Activated T-helper 1 cell treated with anti-CD3 and anti-CD28 coated beads, Interleukin-12 subunit alpha, Interleukin-12 subunit beta, Interleukin-2, Interleukin-4 antibody, amounts not matched to agents 30 ng/mL and 10 ng/mL and 1 ng/mL, durations not matched to agents 14 hours and 24 hours and 36 hours (primary cell): ENCODE data around the gene NXPE3. TPM values are rescaled to one million over a fixed set of nuclear protein-coding genes. Genes with fewer than 3 reads are reported as not detected.
A peak's percentile ranks its signal among the peaks of the same experiment; 100 is the strongest.

Source experiments
- DNase-seq: peaks from one replicate; pipeline ENCODE4 v3.0.0; 2021; ENCODE audit warnings: low spot score
- H3K27ac Mint-ChIP-seq: one replicate; pipeline ENCODE4 v1.8.0; 2021; ENCODE audit warnings: mild to moderate bottlenecking, mixed read lengths
- H3K27me3 Mint-ChIP-seq: one replicate; pipeline ENCODE4 v1.8.0; 2022; ENCODE audit warnings: mild to moderate bottlenecking, moderate library complexity, mixed read lengths; ENCODE audit not compliant: insufficient read depth
- H3K36me3 Mint-ChIP-seq: one replicate; pipeline ENCODE4 v1.8.0; 2021; ENCODE audit warnings: low read depth, mixed read lengths
- H3K4me1 Mint-ChIP-seq: one replicate; pipeline ENCODE4 v1.8.0; 2021; ENCODE audit warnings: low read depth, mixed read lengths
- H3K4me3 Mint-ChIP-seq: one replicate; pipeline ENCODE4 v1.8.0; 2021; ENCODE audit warnings: mild to moderate bottlenecking, moderate library complexity, mixed read lengths
- H3K9me3 Mint-ChIP-seq: one replicate; pipeline ENCODE4 v1.8.0; 2021; ENCODE audit warnings: mixed read lengths
- intact Hi-C: fragments of 100-400 bp; cut with micrococcal nuclease; formaldehyde crosslinking; loops from one replicate; pipeline ENCODE4 v1.15.1; 2024
- total RNA-seq: library from RNA; stranded (reverse); gene quantifications from 2 replicates; pipeline ENCODE4 v1.2.3, GENCODE V29; 2022

The NXPE3 gene
- total RNA-seq, 1 donor from 2014 or later, result 17.6 TPM

GRCh38 chr3:101807888-101808287, 28.9 kb downstream of the NXPE3 start:
- DNase-seq, result no peak

GRCh38 chr3:101809178-101810021, 30.4 kb downstream of the NXPE3 start:
- Mint-ChIP-seq H3K36me3 (peaks cover 19% of the 10 kb centered on the region), H3K4me3 (no peak overlapping the region), H3K9me3 (no peaks in the 10 kb centered on the region), H3K4me1 (peaks cover 55% of the 10 kb centered on the region), H3K27ac (peak overlapping the region; percentile 27), H3K27me3 (no peaks in the 10 kb centered on the region)
- intact Hi-C loops, result loop anchor here (1.0 to 10.0 kb wide), 9 partner anchors 17 to 727 kb away; no protein-coding TSS in a partner anchor
- DNase-seq, result no peak

More at GRCh38 chr3:101807888-101808287, 28.9 kb downstream of the NXPE3 start:
- H3K36me3 Mint-ChIP-seq, result peaks cover 31% of the 10 kb centered on the region
- no peak overlapping the region for H3K27ac Mint-ChIP-seq
- intact Hi-C loops, result loop anchor here (2.0 to 10.0 kb wide), 3 partner anchors 19 to 567 kb away; no protein-coding TSS in a partner anchor
- H3K9me3 Mint-ChIP-seq, result no peaks in the 10 kb centered on the region
- no peaks in the 10 kb centered on the region for H3K27me3 Mint-ChIP-seq
- H3K4me3 Mint-ChIP-seq, result no peak overlapping the region
- peaks cover 49% of the 10 kb centered on the region for H3K4me1 Mint-ChIP-seq

- Mint-ChIP-seq H3K36me3 (peaks cover 17% of the 10 kb centered on the region), H3K27ac (peak overlapping the region; percentile 4), H3K9me3 (no peaks in the 10 kb centered on the region), H3K4me3 (no peak overlapping the region), H3K27me3 (no peaks in the 10 kb centered on the region), H3K4me1 (peaks cover 61% of the 10 kb centered on the region)
- no peak for DNase-seq
- intact Hi-C loops, result loop anchor here (5.0 kb wide), 2 partner anchors 127 to 177 kb away; no protein-coding TSS in a partner anchor
These were observed 31.0 kb downstream of the NXPE3 start for GRCh38 chr3:101810022-101810418.

- Mint-ChIP-seq H3K27me3 (no peaks in the 10 kb centered on the region), H3K4me3 (peak overlapping the region; percentile 6), H3K4me1 (peaks cover 71% of the 10 kb centered on the region), H3K27ac (no peak overlapping the region), H3K9me3 (no peaks in the 10 kb centered on the region), H3K36me3 (peaks cover 12% of the 10 kb centered on the region)
- intact Hi-C loops, result loop anchor here (5.0 kb wide), 2 partner anchors 125 to 175 kb away; no protein-coding TSS in a partner anchor
- DNase-seq, result no peak
These were observed 32.9 kb downstream of the NXPE3 start for GRCh38 chr3:101811875-101812274.

GRCh38 chr3:101812895-101813294, 33.9 kb downstream of the NXPE3 start:
- no peaks in the 10 kb centered on the region for H3K9me3 Mint-ChIP-seq
- H3K36me3 Mint-ChIP-seq, result peaks cover 18% of the 10 kb centered on the region
- peaks cover 69% of the 10 kb centered on the region for H3K4me1 Mint-ChIP-seq
- DNase-seq, result no peak
- no peaks in the 10 kb centered on the region for H3K27me3 Mint-ChIP-seq
- intact Hi-C loops, result loop anchor here (1.0 to 5.0 kb wide), 4 partner anchors 38 to 412 kb away; no protein-coding TSS in a partner anchor
- no peak overlapping the region for H3K4me3 Mint-ChIP-seq
- H3K27ac Mint-ChIP-seq, result no peak overlapping the region

- Mint-ChIP-seq H3K9me3 (no peaks in the 10 kb centered on the region), H3K27ac (no peak overlapping the region), H3K36me3 (peaks cover 23% of the 10 kb centered on the region), H3K4me3 (no peak overlapping the region), H3K4me1 (peaks cover 68% of the 10 kb centered on the region), H3K27me3 (no peaks in the 10 kb centered on the region)
- DNase-seq, result no peak
- intact Hi-C loops, result loop anchor here (1.0 to 5.0 kb wide), 4 partner anchors 37 to 411 kb away; no protein-coding TSS in a partner anchor
These were observed 34.9 kb downstream of the NXPE3 start for GRCh38 chr3:101813817-101814440.

GRCh38 chr3:101814835-101815234, 35.8 kb downstream of the NXPE3 start:
- no peak for DNase-seq
- H3K9me3 Mint-ChIP-seq, result no peaks in the 10 kb centered on the region
- H3K4me1 Mint-ChIP-seq, result peaks cover 68% of the 10 kb centered on the region
- H3K4me3 Mint-ChIP-seq, result no peak overlapping the region
- no peaks in the 10 kb centered on the region for H3K27me3 Mint-ChIP-seq
- H3K36me3 Mint-ChIP-seq, result peaks cover 28% of the 10 kb centered on the region
- peak overlapping the region; percentile 53 for H3K27ac Mint-ChIP-seq
- intact Hi-C loops, result loop anchor here (5.0 kb wide), 2 partner anchors 122 to 172 kb away; no protein-coding TSS in a partner anchor

GRCh38 chr3:101816215-101817149, 37.5 kb downstream of the NXPE3 start:
- Mint-ChIP-seq H3K27ac (no peak overlapping the region), H3K4me3 (no peak overlapping the region), H3K36me3 (peaks cover 31% of the 10 kb centered on the region), H3K4me1 (peaks cover 61% of the 10 kb centered on the region), H3K9me3 (no peaks in the 10 kb centered on the region), H3K27me3 (no peaks in the 10 kb centered on the region)
- intact Hi-C loops, result no loop called here
- DNase-seq, result no peak

- Mint-ChIP-seq H3K4me3 (no peak overlapping the region), H3K36me3 (peaks cover 36% of the 10 kb centered on the region), H3K27me3 (no peaks in the 10 kb centered on the region), H3K27ac (no peak overlapping the region), H3K9me3 (no peaks in the 10 kb centered on the region), H3K4me1 (peaks cover 64% of the 10 kb centered on the region)
- intact Hi-C loops, result no loop called here
- no peak for DNase-seq
These were observed 39.0 kb downstream of the NXPE3 start for GRCh38 chr3:101817992-101818391.

- Mint-ChIP-seq H3K9me3 (no peaks in the 10 kb centered on the region), H3K27me3 (no peaks in the 10 kb centered on the region), H3K36me3 (peaks cover 41% of the 10 kb centered on the region), H3K4me3 (no peak overlapping the region), H3K4me1 (peaks cover 48% of the 10 kb centered on the region), H3K27ac (no peak overlapping the region)
- intact Hi-C loops, result loop anchor here (1.0 kb wide), 1 partner anchor 8 kb away; no protein-coding TSS in a partner anchor
- DNase-seq, result no peak
These were observed 40.7 kb downstream of the NXPE3 start for GRCh38 chr3:101819649-101820206.

- no peak for DNase-seq
- Mint-ChIP-seq H3K36me3 (peaks cover 40% of the 10 kb centered on the region), H3K9me3 (no peaks in the 10 kb centered on the region), H3K4me1 (peaks cover 48% of the 10 kb centered on the region), H3K27me3 (no peaks in the 10 kb centered on the region), H3K4me3 (no peak overlapping the region), H3K27ac (no peak overlapping the region)
- intact Hi-C loops, result no loop called here
These were observed 42.5 kb downstream of the NXPE3 start for GRCh38 chr3:101821503-101821902.

- intact Hi-C loops, result no loop called here
- H3K4me3 Mint-ChIP-seq, result no peak overlapping the region
- no peaks in the 10 kb centered on the region for H3K27me3 Mint-ChIP-seq
- peaks cover 28% of the 10 kb centered on the region for H3K36me3 Mint-ChIP-seq
- no peaks in the 10 kb centered on the region for H3K9me3 Mint-ChIP-seq
- no peak for DNase-seq
- no peak overlapping the region for H3K27ac Mint-ChIP-seq
- peaks cover 51% of the 10 kb centered on the region for H3K4me1 Mint-ChIP-seq
These were observed 44.5 kb downstream of the NXPE3 start for GRCh38 chr3:101823525-101823924.
